ENCODE results near the gene TRIL. TPM values are rescaled to one million over a fixed set of nuclear protein-coding genes. Genes with fewer than 3 reads are reported as not detected.

Gene TRIL
- total RNA-seq, 2 experiments from 2014 or later: not detected

DNA sequence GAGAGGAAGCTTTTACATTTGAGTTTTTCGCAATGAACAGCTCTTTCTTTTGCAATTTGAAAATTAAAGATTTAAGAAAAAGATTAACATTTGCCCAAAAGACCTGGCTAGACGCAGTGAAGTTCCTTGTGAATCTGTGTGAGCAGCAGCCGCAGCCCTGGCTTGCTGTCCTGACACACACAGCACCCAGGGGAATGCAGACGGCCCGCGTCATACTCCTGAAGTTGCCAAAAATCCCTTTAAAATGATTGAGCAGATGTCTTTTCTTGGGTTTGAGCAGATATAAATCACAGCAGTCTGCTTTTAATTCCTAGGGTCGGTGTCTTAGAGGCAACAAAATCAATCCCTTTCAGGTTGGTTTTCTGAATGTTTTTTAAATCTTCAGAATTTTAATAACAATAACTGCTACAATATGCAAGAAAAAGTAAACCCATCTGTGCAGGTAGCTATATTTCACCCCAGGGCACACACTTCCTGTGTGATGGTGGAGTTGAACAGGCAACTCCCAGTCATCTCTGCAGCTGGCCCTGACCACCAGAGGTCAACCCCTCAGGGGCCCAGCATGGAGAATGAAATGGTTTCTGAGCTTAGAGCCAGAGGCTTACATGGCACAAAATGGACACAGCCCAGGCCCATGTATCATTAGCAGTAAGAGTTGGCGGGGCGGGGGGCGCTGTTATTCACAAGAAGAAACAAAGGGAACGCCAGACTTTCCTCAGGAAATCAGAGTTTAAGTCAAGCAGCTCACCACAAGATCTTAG lies 32.2 kb upstream of the TRIL start:
- CTCF ChIA-PET: interaction anchor here (0.8 kb wide), 1 partner anchor 118 kb away, joined by 3 read pairs; no protein-coding TSS in a partner anchor
- Mint-ChIP-seq H3K36me3 (ENCODE audit: low read depth) (no peaks in the 10 kb centered on the region), H3K27ac (no peak overlapping the region), H3K9me3 (no peaks in the 10 kb centered on the region), H3K4me1 (ENCODE audit: low read depth) (no peaks in the 10 kb centered on the region), H3K27me3 (ENCODE audit: low read depth) (peaks cover 12% of the 10 kb centered on the region), H3K4me3 (no peak overlapping the region)
- no peak for DNase-seq
- intact Hi-C loops (cut with micrococcal nuclease): no loop called here

DNA sequence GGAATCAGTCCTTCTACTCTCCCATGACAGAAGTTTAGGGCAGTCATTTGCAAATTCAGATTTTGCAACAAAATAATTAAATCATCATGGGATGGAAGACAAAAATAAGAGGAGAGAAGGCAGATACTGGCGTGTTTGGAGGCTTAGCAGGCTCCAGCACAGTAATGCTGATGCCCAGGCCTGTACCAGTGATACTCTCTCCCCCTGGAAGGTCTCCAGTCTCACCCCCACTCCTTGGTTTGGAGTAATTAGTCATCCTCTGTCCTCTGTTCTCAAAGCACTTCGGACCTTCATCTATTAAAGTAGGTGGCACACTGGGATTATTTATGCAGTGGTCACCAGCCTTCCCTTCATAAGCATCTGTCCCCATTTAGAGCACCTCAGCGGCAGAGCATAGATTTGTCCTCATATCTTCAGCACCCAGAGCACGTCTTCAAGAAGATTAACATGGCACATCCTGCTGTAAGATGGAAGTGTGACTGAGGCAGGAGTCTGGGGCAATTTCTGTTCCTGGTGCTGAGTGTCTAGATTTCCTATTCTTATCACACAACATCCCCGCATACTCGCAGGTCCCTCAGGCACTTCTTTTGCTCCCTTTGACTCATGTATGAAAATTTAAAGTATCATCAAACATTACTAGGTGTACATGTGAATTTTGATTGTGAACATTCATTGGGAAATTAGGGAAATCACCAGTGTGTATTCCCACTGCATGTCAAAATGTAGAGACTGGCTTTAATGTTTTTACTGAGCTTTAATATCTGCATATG lies 31.3 kb upstream of the TRIL start:
- intact Hi-C loops (cut with micrococcal nuclease): no loop called here
- H3K4me1 Mint-ChIP-seq (ENCODE audit: low read depth): no peaks in the 10 kb centered on the region
- H3K27me3 Mint-ChIP-seq (ENCODE audit: low read depth): peaks cover 12% of the 10 kb centered on the region
- H3K9me3 Mint-ChIP-seq: no peaks in the 10 kb centered on the region
- CTCF ChIA-PET: no interaction called here
- no peak overlapping the region for H3K4me3 Mint-ChIP-seq
- H3K27ac Mint-ChIP-seq: no peak overlapping the region
- H3K36me3 Mint-ChIP-seq (ENCODE audit: low read depth): no peaks in the 10 kb centered on the region
- no peak for DNase-seq

DNA sequence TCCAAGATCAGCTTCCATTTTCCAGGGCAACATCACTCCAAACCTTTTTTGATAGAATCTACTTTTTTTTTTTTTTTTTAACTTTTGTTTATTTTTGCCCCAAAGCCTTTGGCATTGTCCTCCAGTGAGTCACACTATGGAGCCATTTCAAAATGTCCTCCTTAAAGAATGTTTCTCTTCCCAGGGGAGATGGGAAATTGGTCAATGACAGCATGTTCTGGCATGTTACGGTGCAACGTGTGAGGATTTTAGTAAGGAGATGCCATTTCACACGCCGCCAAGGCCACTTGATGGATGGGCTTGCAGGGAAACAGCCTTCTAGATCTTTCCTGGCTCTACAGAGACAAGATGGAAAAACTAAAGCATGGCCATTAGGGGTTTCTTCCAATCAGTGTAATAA lies 30.7 kb upstream of the TRIL start:
- no peaks in the 10 kb centered on the region for H3K36me3 Mint-ChIP-seq (ENCODE audit: low read depth)
- H3K9me3 Mint-ChIP-seq: no peaks in the 10 kb centered on the region
- no peaks in the 10 kb centered on the region for H3K4me1 Mint-ChIP-seq (ENCODE audit: low read depth)
- CTCF ChIA-PET: no interaction called here
- no peak overlapping the region for H3K27ac Mint-ChIP-seq
- no peak for DNase-seq
- no peak overlapping the region for H3K4me3 Mint-ChIP-seq
- H3K27me3 Mint-ChIP-seq (ENCODE audit: low read depth): peaks cover 16% of the 10 kb centered on the region
- intact Hi-C loops (cut with micrococcal nuclease): no loop called here

DNA sequence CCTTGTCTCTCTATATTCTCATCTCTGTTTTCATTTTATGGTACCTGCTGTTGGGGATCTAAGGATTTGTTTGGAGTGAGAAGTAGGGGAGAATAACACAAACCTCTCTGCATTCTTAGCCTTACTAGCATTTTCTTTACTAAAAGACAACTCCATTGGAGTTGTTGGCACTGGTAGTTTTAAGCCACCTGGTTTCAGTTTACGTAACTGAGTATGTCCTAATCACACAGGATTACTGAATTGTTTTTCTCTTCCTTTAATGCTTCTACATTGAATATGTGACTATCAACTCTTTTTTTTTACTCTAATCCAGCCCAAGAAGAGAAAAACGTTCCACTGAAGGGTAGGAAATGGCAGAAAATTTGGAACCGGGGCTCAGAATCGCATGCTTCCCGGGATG lies 30.0 kb upstream of the TRIL start:
- peaks cover 16% of the 10 kb centered on the region for H3K27me3 Mint-ChIP-seq (ENCODE audit: low read depth)
- no peak for DNase-seq
- H3K9me3 Mint-ChIP-seq: no peaks in the 10 kb centered on the region
- no peaks in the 10 kb centered on the region for H3K4me1 Mint-ChIP-seq (ENCODE audit: low read depth)
- H3K27ac Mint-ChIP-seq: no peak overlapping the region
- CTCF ChIA-PET: no interaction called here
- no peak overlapping the region for H3K4me3 Mint-ChIP-seq
- intact Hi-C loops (cut with micrococcal nuclease): no loop called here
- no peaks in the 10 kb centered on the region for H3K36me3 Mint-ChIP-seq (ENCODE audit: low read depth)

DNA sequence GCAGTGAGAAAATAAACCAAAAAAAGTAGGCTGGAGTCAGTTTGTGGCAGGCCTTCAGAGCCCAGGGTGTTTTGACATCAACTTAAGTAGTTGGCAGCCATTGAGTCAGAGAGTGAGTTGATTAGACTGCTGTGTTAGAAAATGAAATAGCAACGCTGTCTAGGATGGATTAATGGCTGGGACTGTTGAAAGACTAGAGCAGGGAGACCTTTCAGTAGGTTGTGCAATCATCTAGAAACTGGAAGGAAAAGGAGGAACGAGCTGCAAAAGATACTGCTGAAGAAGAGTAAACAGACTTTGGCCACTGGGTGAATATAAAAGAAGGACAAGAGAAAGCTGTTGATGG lies 28.6 kb upstream of the TRIL start:
- no peak for DNase-seq
- Mint-ChIP-seq H3K27ac (no peak overlapping the region), H3K4me3 (no peak overlapping the region), H3K9me3 (no peaks in the 10 kb centered on the region), H3K36me3 (ENCODE audit: low read depth) (no peaks in the 10 kb centered on the region), H3K27me3 (ENCODE audit: low read depth) (peaks cover 11% of the 10 kb centered on the region), H3K4me1 (ENCODE audit: low read depth) (no peaks in the 10 kb centered on the region)
- CTCF ChIA-PET: no interaction called here
- intact Hi-C loops (cut with micrococcal nuclease): no loop called here

DNA sequence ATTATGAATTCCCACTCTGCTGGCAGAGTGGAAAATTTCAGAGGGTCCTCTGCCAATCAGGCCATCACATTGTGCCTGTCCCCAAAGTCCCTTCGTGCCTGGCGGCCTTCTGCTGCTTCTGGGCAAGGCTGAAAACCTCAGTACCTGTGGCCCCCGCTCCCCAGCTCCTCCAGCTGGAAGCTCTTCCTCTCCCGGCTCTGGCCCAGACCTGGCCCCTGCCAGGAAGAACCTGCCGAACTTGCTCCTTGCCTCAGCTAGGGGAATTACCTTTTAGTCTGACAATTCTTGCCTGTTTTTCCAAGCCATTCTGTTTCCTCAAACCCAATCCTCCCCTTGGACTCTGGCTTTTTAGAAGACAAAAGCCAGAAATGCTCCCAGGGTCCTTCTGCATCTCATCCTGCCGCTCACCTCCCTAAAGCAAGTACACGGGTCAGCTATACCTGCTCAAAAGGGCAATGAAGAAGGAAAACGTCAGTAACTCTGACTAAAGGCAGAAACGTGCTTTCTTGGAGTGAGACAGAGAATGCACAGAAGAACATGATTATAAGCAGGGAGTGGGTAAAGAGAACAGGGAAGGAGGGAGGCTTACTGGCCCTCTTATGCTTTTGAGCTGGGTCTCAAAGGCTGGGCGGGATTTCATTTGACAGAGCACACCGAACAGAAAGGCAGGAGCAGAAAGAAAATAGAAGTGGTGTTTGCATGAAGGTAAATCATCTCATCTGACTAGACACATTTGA lies 28.1 kb upstream of the TRIL start:
- no peaks in the 10 kb centered on the region for H3K36me3 Mint-ChIP-seq (ENCODE audit: low read depth)
- no peak for DNase-seq
- H3K4me3 Mint-ChIP-seq: no peak overlapping the region
- H3K27me3 Mint-ChIP-seq (ENCODE audit: low read depth): peaks cover 15% of the 10 kb centered on the region
- H3K9me3 Mint-ChIP-seq: no peaks in the 10 kb centered on the region
- H3K27ac Mint-ChIP-seq: no peak overlapping the region
- intact Hi-C loops (cut with micrococcal nuclease): no loop called here
- H3K4me1 Mint-ChIP-seq (ENCODE audit: low read depth): no peaks in the 10 kb centered on the region
- CTCF ChIA-PET: no interaction called here

DNA sequence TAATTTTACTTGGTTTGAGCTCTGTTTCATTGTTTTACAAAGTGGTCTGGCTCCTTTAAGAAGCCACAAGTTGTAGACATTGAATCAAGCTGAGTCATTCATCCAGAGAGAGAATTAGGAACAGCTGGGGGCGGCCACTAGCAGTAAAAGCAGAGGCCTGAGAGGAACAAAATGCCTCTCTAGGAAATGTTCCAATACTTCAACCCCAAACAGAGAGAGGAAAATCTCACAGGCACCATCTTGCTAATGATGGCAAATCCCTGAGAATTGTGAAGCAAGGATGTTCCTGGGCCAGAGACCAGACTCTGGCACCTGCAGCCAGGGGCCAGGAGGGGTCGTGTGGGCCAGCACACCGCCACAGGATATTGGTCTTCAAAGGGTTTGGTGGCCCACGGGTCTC lies 26.5 kb upstream of the TRIL start:
- Mint-ChIP-seq H3K27ac (no peak overlapping the region), H3K27me3 (ENCODE audit: low read depth) (peaks cover 17% of the 10 kb centered on the region), H3K9me3 (no peaks in the 10 kb centered on the region), H3K4me1 (ENCODE audit: low read depth) (no peaks in the 10 kb centered on the region), H3K4me3 (no peak overlapping the region), H3K36me3 (ENCODE audit: low read depth) (no peaks in the 10 kb centered on the region)
- DNase-seq: no peak
- CTCF ChIA-PET: no interaction called here
- intact Hi-C loops (cut with micrococcal nuclease): no loop called here

DNA sequence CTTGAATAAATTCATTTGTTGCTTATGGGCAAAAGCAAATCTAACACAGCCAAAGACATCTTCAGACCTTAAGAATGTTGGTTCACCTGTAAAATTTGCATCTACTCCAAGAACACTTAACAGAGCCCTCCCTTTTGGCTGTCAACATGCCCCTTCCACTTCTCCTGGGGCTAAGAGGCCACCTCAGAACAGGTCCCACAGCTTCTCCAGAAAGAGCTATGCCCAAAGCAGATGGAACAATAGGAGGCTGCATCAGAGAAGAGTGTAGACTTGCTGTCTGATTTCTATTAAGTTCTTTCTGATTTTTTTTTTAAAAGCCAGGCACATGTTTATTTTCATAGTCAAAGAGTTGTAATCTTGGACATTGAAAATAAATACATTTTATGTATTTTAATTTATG lies 26.1 kb upstream of the TRIL start:
- no peaks in the 10 kb centered on the region for H3K4me1 Mint-ChIP-seq (ENCODE audit: low read depth)
- no peak overlapping the region for H3K4me3 Mint-ChIP-seq
- CTCF ChIA-PET: no interaction called here
- no peaks in the 10 kb centered on the region for H3K9me3 Mint-ChIP-seq
- H3K27me3 Mint-ChIP-seq (ENCODE audit: low read depth): peaks cover 14% of the 10 kb centered on the region
- H3K27ac Mint-ChIP-seq: no peak overlapping the region
- DNase-seq: no peak
- H3K36me3 Mint-ChIP-seq (ENCODE audit: low read depth): no peaks in the 10 kb centered on the region
- intact Hi-C loops (cut with micrococcal nuclease): no loop called here

DNA sequence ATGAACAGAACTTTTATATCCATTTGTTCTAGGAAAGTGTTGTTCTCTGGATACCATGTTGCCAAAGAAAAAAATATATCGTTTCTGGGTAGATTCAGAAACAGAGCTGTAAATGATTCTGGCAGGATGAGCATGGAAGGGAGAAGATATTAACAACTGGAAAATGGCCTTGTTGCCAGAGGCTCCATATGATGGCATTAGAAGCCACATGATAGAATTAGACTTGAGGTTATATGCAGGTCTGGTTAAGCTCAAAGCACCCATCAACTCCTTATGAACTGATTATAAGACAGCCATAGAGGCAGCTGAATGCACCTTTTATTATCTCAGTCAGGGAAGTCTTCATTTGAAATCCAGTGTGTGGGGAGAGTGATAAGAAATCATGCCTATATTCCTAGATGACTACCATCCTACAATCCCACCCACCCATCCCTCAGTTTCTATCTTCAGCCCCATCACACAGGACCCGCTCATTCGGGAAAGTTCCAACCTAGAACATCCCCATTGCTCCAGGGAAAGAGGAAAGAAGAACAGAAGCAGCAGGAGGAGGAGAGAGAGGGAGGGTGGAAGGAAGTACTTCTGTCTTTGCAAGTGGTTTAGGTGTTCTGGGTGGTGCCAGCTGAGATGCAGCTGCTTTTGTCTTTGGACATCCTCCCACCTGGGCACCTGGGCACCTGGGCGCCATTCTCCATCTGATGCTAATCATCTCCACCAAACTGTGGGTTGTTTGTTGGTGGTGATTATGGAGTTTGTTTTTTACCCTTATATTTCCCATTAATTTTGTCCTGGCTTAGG lies 25.5 kb upstream of the TRIL start:
- H3K27ac Mint-ChIP-seq: no peak overlapping the region
- CTCF ChIA-PET: interaction anchor here (0.6 to 0.8 kb wide), 2 partner anchors 27 to 78 kb away, joined by 3 to 5 read pairs; no protein-coding TSS in a partner anchor
- H3K4me1 Mint-ChIP-seq (ENCODE audit: low read depth): no peaks in the 10 kb centered on the region
- intact Hi-C loops (cut with micrococcal nuclease): no loop called here
- H3K9me3 Mint-ChIP-seq: no peaks in the 10 kb centered on the region
- no peaks in the 10 kb centered on the region for H3K36me3 Mint-ChIP-seq (ENCODE audit: low read depth)
- no peak overlapping the region for H3K4me3 Mint-ChIP-seq
- H3K27me3 Mint-ChIP-seq (ENCODE audit: low read depth): peaks cover 14% of the 10 kb centered on the region
- no peak for DNase-seq

DNA sequence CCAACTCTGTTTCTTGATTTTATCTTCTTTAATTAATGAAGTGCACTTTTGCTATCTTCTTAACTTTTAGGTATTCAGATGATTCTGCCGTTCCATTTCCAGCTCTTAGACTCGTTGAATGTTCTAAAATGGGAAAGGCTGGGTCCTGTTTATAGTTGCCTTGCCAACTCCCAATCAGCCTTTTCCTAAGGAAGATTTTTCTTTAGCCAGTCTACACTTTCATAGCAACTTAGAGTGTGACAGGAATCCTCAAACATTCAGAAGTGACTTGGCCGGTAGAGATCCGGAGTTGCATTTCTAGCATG lies 23.0 kb upstream of the TRIL start:
- Mint-ChIP-seq H3K27ac (no peak overlapping the region), H3K4me3 (no peak overlapping the region), H3K9me3 (no peaks in the 10 kb centered on the region), H3K4me1 (ENCODE audit: low read depth) (no peaks in the 10 kb centered on the region), H3K27me3 (ENCODE audit: low read depth) (peaks cover 14% of the 10 kb centered on the region), H3K36me3 (ENCODE audit: low read depth) (no peaks in the 10 kb centered on the region)
- CTCF ChIA-PET: interaction anchor here (0.8 kb wide), 1 partner anchor 125 kb away, joined by 3 read pairs; no protein-coding TSS in a partner anchor
- intact Hi-C loops (cut with micrococcal nuclease): no loop called here
- no peak for DNase-seq

DNA sequence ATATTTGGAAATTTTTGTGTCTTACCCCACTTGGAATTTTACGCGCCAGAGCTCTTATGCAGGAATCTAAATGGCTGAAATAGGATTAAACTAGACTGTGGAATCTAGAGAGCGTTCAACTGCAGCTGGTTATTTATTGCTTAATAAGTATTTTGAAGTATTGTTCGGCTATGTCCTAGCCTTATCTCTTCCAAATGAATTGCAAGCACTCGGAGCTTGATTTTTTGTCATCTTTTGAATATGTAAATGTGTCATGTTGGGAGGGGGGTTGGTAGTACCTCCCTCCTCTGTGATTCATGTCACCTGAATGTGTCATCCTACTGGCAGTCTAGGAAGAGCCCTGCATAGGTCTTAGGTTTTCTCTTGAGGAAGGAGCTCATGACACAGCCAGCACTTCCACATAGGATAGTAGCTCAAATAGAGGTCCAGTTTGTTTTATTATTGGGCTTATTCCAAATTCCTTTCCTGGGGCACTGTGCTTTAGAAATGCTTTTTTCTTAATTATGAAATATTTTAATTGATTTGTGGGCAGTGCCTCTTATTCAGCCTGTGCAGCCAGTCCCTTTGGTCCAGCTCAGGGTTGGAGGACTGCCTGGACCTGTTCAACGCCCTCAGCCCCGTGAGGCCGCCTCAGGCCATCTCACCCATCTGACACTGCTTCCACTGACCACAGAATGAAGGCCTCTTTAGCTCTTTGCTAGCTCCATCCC lies 22.5 kb upstream of the TRIL start:
- Mint-ChIP-seq H3K4me3 (no peak overlapping the region), H3K27ac (no peak overlapping the region), H3K4me1 (ENCODE audit: low read depth) (no peaks in the 10 kb centered on the region), H3K9me3 (no peaks in the 10 kb centered on the region), H3K36me3 (ENCODE audit: low read depth) (no peaks in the 10 kb centered on the region), H3K27me3 (ENCODE audit: low read depth) (peaks cover 14% of the 10 kb centered on the region)
- CTCF ChIA-PET: interaction anchor here (1.3 kb wide), 1 partner anchor 53 kb away, joined by 4 read pairs; no protein-coding TSS in a partner anchor
- DNase-seq: no peak
- intact Hi-C loops (cut with micrococcal nuclease): no loop called here

DNA sequence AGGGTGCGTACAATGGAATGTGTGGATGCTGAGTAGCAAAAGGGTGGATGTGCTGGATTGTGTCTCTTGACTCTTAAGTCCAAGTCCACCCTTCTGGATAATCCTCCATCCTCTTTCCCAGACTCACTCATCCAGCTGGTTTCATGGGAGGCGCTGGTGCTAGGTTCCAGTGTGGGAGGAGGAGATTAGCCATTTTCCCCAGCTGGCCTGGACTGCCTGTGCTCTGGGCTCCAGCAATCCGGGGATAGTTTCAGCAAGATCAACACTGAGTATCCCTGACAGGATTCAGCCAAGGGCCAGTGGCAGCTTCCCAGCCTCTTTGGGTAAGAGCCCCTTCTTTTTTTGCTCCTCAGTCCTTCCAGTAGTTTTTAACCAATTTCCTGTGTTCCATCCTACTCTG lies 21.6 kb upstream of the TRIL start:
- CTCF ChIA-PET: interaction anchor here (0.6 to 1.3 kb wide), 3 partner anchors 8 to 127 kb away, joined by 3 to 4 read pairs (median 3); no protein-coding TSS in a partner anchor
- no peaks in the 10 kb centered on the region for H3K9me3 Mint-ChIP-seq
- no peak overlapping the region for H3K27ac Mint-ChIP-seq
- no peaks in the 10 kb centered on the region for H3K36me3 Mint-ChIP-seq (ENCODE audit: low read depth)
- H3K27me3 Mint-ChIP-seq (ENCODE audit: low read depth): peaks cover 14% of the 10 kb centered on the region
- H3K4me1 Mint-ChIP-seq (ENCODE audit: low read depth): no peaks in the 10 kb centered on the region
- intact Hi-C loops (cut with micrococcal nuclease): no loop called here
- no peak overlapping the region for H3K4me3 Mint-ChIP-seq
- no peak for DNase-seq
